Gastrocnemius medialis (tissue), 4 donors: ENCODE data around the gene PIK3IP1.

Experiments used
- CTCF ChIP-seq, 5 experiments: fragments of 450-650 bp in 3 of 5; fragments of 200-600 bp in 2 of 5; sonication (generic) in 2 of 5; IDR thresholded peaks in 4 of 5; conservative IDR thresholded peaks in 1 of 5; 1 replicate in 4 of 5; 2 replicates in 1 of 5; pipeline ENCODE4 v1.5.1; 2016 to 2019; ENCODE audit warnings: antibody characterized with exemption in 5 of 5, mild to moderate bottlenecking in 3 of 5, moderate library complexity in 3 of 5
- POLR2A ChIP-seq, 2 donors: fragments of 450-650 bp; IDR thresholded peaks; one replicate each; pipeline ENCODE4 v1.6.1; 2017; ENCODE audit warnings: antibody characterized with exemption in 2 of 2, mild to moderate bottlenecking in 2 of 2, moderate library complexity in 2 of 2

- no peak for TF ChIP-seq CTCF (IDR thresholded peaks at IDR 0.05 in 4 of 5, conservative IDR thresholded peaks at IDR 0.05 in 1 of 5)
- TF ChIP-seq POLR2A (IDR thresholded peaks at IDR 0.05), result no peak
These were observed 48.8 kb downstream of the PIK3IP1 start for GRCh38 chr22:31243339-31244045.
